Ascending aorta (tissue), 2 donors: Measurements from ENCODE around the gene LGALSL. TPM values are rescaled to one million over a fixed set of nuclear protein-coding genes. Genes with fewer than 3 reads are reported as not detected.

ENCODE experiments used
- DNase-seq, 2 donors: peaks; one replicate each; pipeline ENCODE4 v3.0.0-alpha.2; 2019; ENCODE audit warnings: low spot score in 2 of 2
- H3K27ac ChIP-seq, 2 donors: fragments of 200-600 bp; sonication (generic); one replicate each; pipeline ENCODE4 v1.5.1; 2016 to 2017; ENCODE audit warnings: mild to moderate bottlenecking in 1 of 2
- H3K27me3 ChIP-seq: fragments of 200-600 bp; sonication (generic); one replicate; pipeline ENCODE4 v1.5.1; 2017
- H3K36me3 ChIP-seq, 2 donors: fragments of 200-600 bp; sonication (generic); one replicate each; pipeline ENCODE4 v1.5.1; 2016
- H3K4me1 ChIP-seq, 2 donors: fragments of 200-600 bp; sonication (generic); one replicate each; pipeline ENCODE4 v1.5.1; 2016 to 2017; ENCODE audit warnings: mild to moderate bottlenecking in 1 of 2
- H3K4me3 ChIP-seq, 2 donors: fragments of 200-600 bp; sonication (generic); one replicate each; pipeline ENCODE4 v1.5.1; 2016 to 2017; ENCODE audit warnings: mild to moderate bottlenecking in 1 of 2
- H3K9me3 ChIP-seq, 2 donors: fragments of 200-600 bp; sonication (generic); one replicate each; pipeline ENCODE4 v1.5.1; 2016
- CTCF ChIP-seq, 3 experiments: fragments of 200-600 bp in 2 of 3; fragments of 450-650 bp in 1 of 3; sonication (generic) in 2 of 3; IDR thresholded peaks; one replicate each; pipeline ENCODE4 v1.5.1; 2016 to 2019; ENCODE audit warnings: antibody characterized with exemption in 3 of 3, mild to moderate bottlenecking in 1 of 3, moderate library complexity in 1 of 3
- intact Hi-C: fragments of 100-400 bp; cut with DNase I; formaldehyde crosslinking; loops from one replicate; pipeline ENCODE4 v1.15.1; 2023
- total RNA-seq: library from RNA; depleted of rRNA; stranded (reverse); fragments of >200 nt; gene quantifications from one replicate; pipeline ENCODE4 v1.1.0, GENCODE V29; 2016

The LGALSL gene
- total RNA-seq, 1 donor from 2014 or later: 35.4 TPM

- H3K4me3 ChIP-seq: no peak overlapping the region
- intact Hi-C loops: no loop called here
- no peak overlapping the region for H3K27ac ChIP-seq
- H3K27me3 ChIP-seq: no peaks in the 10 kb centered on the region
- TF ChIP-seq CTCF (IDR thresholded peaks at IDR 0.05): no peak
- H3K4me1 ChIP-seq: no peaks in the 10 kb centered on the region
- DNase-seq: no peak
- H3K36me3 ChIP-seq: no peaks in the 10 kb centered on the region
- no peaks in the 10 kb centered on the region for H3K9me3 ChIP-seq
These were observed 43.3 kb upstream of the LGALSL start for GRCh38 chr2:64410671-64411070.

- TF ChIP-seq CTCF (IDR thresholded peaks at IDR 0.05): no peak
- no peak overlapping the region for H3K27ac ChIP-seq
- DNase-seq: no peak
- H3K4me3 ChIP-seq: no peak overlapping the region
- no peaks in the 10 kb centered on the region for H3K9me3 ChIP-seq
- intact Hi-C loops: no loop called here
- no peaks in the 10 kb centered on the region for H3K36me3 ChIP-seq
- H3K4me1 ChIP-seq: no peaks in the 10 kb centered on the region
- H3K27me3 ChIP-seq: no peaks in the 10 kb centered on the region
These were observed 41.3 kb upstream of the LGALSL start for GRCh38 chr2:64412671-64413070.

GRCh38 chr2:64414736-64415435 lies 39.1 kb upstream of the LGALSL start:
- Histone ChIP-seq H3K27ac (no peak overlapping the region), H3K4me3 (no peak overlapping the region), H3K27me3 (no peaks in the 10 kb centered on the region), H3K4me1 (no peaks in the 10 kb centered on the region), H3K36me3 (no peaks in the 10 kb centered on the region), H3K9me3 (no peaks in the 10 kb centered on the region)
- intact Hi-C loops: no loop called here
- TF ChIP-seq CTCF (IDR thresholded peaks at IDR 0.05): no peak
- DNase-seq: no peak

- H3K36me3 ChIP-seq: no peaks in the 10 kb centered on the region
- TF ChIP-seq CTCF (IDR thresholded peaks at IDR 0.05): no peak
- intact Hi-C loops: no loop called here
These were observed 36.3 kb upstream of the LGALSL start for GRCh38 chr2:64417624-64418023.

GRCh38 chr2:64419596-64420165 lies 34.3 kb upstream of the LGALSL start:
- Histone ChIP-seq H3K27ac (peak overlapping the region in 1 of 2 donors; percentile 27), H3K4me3 (no peak overlapping the region), H3K36me3 (no peaks in the 10 kb centered on the region), H3K4me1 (no peaks in the 10 kb centered on the region), H3K27me3 (no peaks in the 10 kb centered on the region), H3K9me3 (no peaks in the 10 kb centered on the region)
- TF ChIP-seq CTCF (IDR thresholded peaks at IDR 0.05): no peak
- no peak for DNase-seq
- intact Hi-C loops: no loop called here

More at GRCh38 chr2:64417624-64418023, 36.3 kb upstream of the LGALSL start:
- H3K27ac ChIP-seq: no peak overlapping the region
- no peaks in the 10 kb centered on the region for H3K9me3 ChIP-seq
- no peak for DNase-seq
- H3K4me3 ChIP-seq: no peak overlapping the region
- H3K4me1 ChIP-seq: no peaks in the 10 kb centered on the region
- no peaks in the 10 kb centered on the region for H3K27me3 ChIP-seq
